K562 (cell line): ENCODE results near the gene ZBTB20.

Experiments
- CTCF ChIP-seq, 3 experiments: IDR thresholded peaks in 2 of 3; conservative IDR thresholded peaks in 1 of 3; 2 replicates each; pipeline ENCODE4 v1.5.1; 2011 to 2012; ENCODE audit warnings: low read length in 3 of 3, mild to moderate bottlenecking in 3 of 3, control low read depth in 2 of 3, improper control_type of control experiment in 1 of 3, inconsistent platforms in 1 of 3, low read depth in 1 of 3, mixed read lengths in 1 of 3, moderate library complexity in 1 of 3; ENCODE audit not compliant: insufficient read depth in 2 of 3
- JUND ChIP-seq, 2 experiments: IDR thresholded peaks; 2 replicates in 1 of 2; 3 replicates in 1 of 2; pipeline ENCODE4 v1.6.1; 2011; ENCODE audit warnings: borderline replicate concordance in 2 of 2, low read depth in 2 of 2, low read length in 2 of 2, improper control_type of control experiment in 1 of 2, missing biosample characterization in 1 of 2, missing genetic modification characterization in 1 of 2, missing genetic modification reagents in 1 of 2
- MITF ChIP-seq: IDR thresholded peaks from 2 replicates; pipeline ENCODE4 v1.6.1; 2014; ENCODE audit warnings: antibody characterized with exemption
- RBM39 ChIP-seq: fragments of 200-400 bp; formaldehyde crosslinking; optimal IDR thresholded peaks from 2 replicates; pipeline ENCODE3; 2018; ENCODE audit warnings: low read depth, low read length
- TAL1 ChIP-seq: fragments of 450-650 bp; IDR thresholded peaks from 2 replicates; pipeline ENCODE4 v1.6.1; 2016; ENCODE audit warnings: mild to moderate bottlenecking
- ZNF282 ChIP-seq: sonication (generic); formaldehyde crosslinking; IDR thresholded peaks from 2 replicates; pipeline ENCODE4 v1.8.1; 2023; ENCODE audit warnings: missing genetic modification reagents
- ZNF695 ChIP-seq: fragments of 450-650 bp; formaldehyde crosslinking; IDR thresholded peaks from 2 replicates; pipeline ENCODE4 v1.4.0; 2020; ENCODE audit warnings: mild to moderate bottlenecking, moderate library complexity
- ZNF707 ChIP-seq: fragments of 250-450 bp; sonication (Bioruptor Pico); conservative IDR thresholded peaks from 2 replicates; pipeline ENCODE4 v1.8.0; 2022; ENCODE audit warnings: inconsistent platforms, mild to moderate bottlenecking, moderate library complexity

- TF ChIP-seq ZNF282 (CRISPR knock-in tag), result no peak
- no peak for TF ChIP-seq CTCF (IDR thresholded peaks at IDR 0.05 in 2 of 3, conservative IDR thresholded peaks at IDR 0.05 in 1 of 3; ENCODE audit: insufficient read depth in 2 of 3, low read depth in 1 of 3, low read length in 3 of 3)
- TF ChIP-seq ZNF695, result no peak
- no peak for TF ChIP-seq ZNF707 (CRISPR knock-in tag)
- TF ChIP-seq RBM39, result no peak
- no peak for TF ChIP-seq MITF
- TF ChIP-seq TAL1, result no peak
- no peak for TF ChIP-seq JUND (IDR thresholded peaks at IDR 0.05; ENCODE audit: borderline replicate concordance, low read depth, low read length)
- no peak for TF ChIP-seq JUND (tag; IDR thresholded peaks at IDR 0.05; ENCODE audit: borderline replicate concordance, low read depth, low read length)
Measured at GRCh38 chr3:114829783-114830182, 317.3 kb downstream of the ZBTB20 start.
